Neural progenitor cell (in vitro differentiated cells): Measurements from ENCODE around the gene NCKAP5.

Experiments
- EZH2 ChIP-seq: fragments of 200-600 bp; sonication (generic); IDR thresholded peaks from 2 replicates; pipeline ENCODE4 v1.6.1; 2017; ENCODE audit warnings: antibody characterized with exemption, mild to moderate bottlenecking, moderate library complexity
- EZH2phosphoT487 ChIP-seq: fragments of 200-600 bp; sonication (generic); IDR thresholded peaks from 2 replicates; pipeline ENCODE4 v1.6.1; 2017; ENCODE audit warnings: antibody characterized with exemption
- TF ChIP-seq, protein P1 (sequence below): fragments of 200-600 bp; sonication (generic); IDR thresholded peaks from 2 replicates; pipeline ENCODE4 v1.5.1; 2017; ENCODE audit warnings: antibody characterized with exemption, mild to moderate bottlenecking

DNA sequence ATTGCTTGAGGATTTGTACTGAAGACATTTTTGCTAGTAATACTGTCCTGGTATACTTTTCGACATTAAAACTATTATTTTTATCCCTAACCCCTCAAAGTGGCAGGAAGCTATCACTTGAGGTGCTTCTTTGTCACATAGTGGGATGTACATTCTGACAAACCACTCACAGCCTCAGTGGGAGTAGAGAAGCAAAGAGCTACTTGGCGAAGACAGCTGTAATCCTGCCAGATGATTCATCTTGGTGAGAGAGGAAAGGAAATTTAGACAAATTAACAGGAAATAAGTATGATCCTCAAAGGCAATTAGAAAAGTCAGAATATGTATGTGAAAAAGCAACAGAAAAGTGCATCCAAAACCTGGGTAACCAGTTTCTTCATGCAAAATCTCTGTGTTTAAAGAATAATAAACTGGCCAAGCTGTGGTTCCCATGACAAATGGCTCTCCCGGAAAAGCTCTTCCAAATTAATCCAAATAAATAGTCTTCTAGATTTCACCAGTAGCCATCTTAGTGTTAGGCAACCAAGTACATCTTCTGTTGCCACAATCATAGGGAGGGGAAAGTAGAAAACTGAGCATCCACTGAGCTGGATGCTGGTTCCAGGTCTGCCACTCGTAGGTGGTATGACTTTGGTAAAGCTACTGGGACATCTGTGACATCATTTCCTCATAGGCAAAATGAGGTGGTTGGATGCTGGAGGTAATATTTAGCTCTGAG is 590.3 kb downstream of the NCKAP5 start:
- TF ChIP-seq, protein P1, sequence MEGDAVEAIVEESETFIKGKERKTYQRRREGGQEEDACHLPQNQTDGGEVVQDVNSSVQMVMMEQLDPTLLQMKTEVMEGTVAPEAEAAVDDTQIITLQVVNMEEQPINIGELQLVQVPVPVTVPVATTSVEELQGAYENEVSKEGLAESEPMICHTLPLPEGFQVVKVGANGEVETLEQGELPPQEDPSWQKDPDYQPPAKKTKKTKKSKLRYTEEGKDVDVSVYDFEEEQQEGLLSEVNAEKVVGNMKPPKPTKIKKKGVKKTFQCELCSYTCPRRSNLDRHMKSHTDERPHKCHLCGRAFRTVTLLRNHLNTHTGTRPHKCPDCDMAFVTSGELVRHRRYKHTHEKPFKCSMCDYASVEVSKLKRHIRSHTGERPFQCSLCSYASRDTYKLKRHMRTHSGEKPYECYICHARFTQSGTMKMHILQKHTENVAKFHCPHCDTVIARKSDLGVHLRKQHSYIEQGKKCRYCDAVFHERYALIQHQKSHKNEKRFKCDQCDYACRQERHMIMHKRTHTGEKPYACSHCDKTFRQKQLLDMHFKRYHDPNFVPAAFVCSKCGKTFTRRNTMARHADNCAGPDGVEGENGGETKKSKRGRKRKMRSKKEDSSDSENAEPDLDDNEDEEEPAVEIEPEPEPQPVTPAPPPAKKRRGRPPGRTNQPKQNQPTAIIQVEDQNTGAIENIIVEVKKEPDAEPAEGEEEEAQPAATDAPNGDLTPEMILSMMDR = no peak
- no peak for TF ChIP-seq EZH2
- TF ChIP-seq EZH2phosphoT487 = no peak
